ENCODE data around the gene NHLH2. TPM values are rescaled to one million over a fixed set of nuclear protein-coding genes. Genes with fewer than 3 reads are reported as not detected.

Gene NHLH2
- total and polyA plus RNA-seq, 5 donors from 2014 or later: not detected

GRCh38 chr1:115874904-115875303, 34.0 kb upstream of the NHLH2 start:
- Histone ChIP-seq H3K27ac (ENCODE audit: insufficient read depth, low read length, poor library complexity, severe bottlenecking) (no peak overlapping the region), H3K27me3 (ENCODE audit: control insufficient read depth, insufficient read depth, low read length) (peaks cover 6% of the 10 kb centered on the region), H3K9me3 (ENCODE audit: control insufficient read depth in 2 of 2, low read length in 2 of 2) (no peaks in the 10 kb centered on the region), H3K4me3 (ENCODE audit: low read depth, low read length) (no peak overlapping the region), H3K4me1 (ENCODE audit: control insufficient read depth, insufficient read depth, low read length, poor library complexity, severe bottlenecking) (no peaks in the 10 kb centered on the region), H3K36me3 (ENCODE audit: control insufficient read depth, insufficient read depth, low read length) (no peaks in the 10 kb centered on the region)
- H3K27ac Mint-ChIP-seq: no peak overlapping the region
- no peak overlapping the region for H3K4me3 Mint-ChIP-seq
- no peaks in the 10 kb centered on the region for H3K9me3 Mint-ChIP-seq
- H3K27me3 Mint-ChIP-seq: peaks cover 18% of the 10 kb centered on the region
- DNase-seq: no peak
- H3K36me3 Mint-ChIP-seq: no peaks in the 10 kb centered on the region
- ATAC-seq (ENCODE audit: low read depth in 2 of 2): no peak
- H3K4me1 Mint-ChIP-seq: no peaks in the 10 kb centered on the region

GRCh38 chr1:115874497-115874896, 33.6 kb upstream of the NHLH2 start:
- no peak overlapping the region for H3K27ac ChIP-seq (ENCODE audit: insufficient read depth, low read length, poor library complexity, severe bottlenecking)
- ATAC-seq (ENCODE audit: low read depth in 2 of 2) (no peak), DNase-seq (no peak)
- H3K36me3 ChIP-seq (ENCODE audit: control insufficient read depth, insufficient read depth, low read length): no peaks in the 10 kb centered on the region
- Mint-ChIP-seq H3K27ac (no peak overlapping the region), H3K36me3 (no peaks in the 10 kb centered on the region), H3K27me3 (peaks cover 18% of the 10 kb centered on the region), H3K4me3 (no peak overlapping the region), H3K4me1 (no peaks in the 10 kb centered on the region), H3K9me3 (no peaks in the 10 kb centered on the region)
- no peaks in the 10 kb centered on the region for H3K9me3 ChIP-seq (ENCODE audit: control insufficient read depth in 2 of 2, low read length in 2 of 2)
- H3K4me1 ChIP-seq (ENCODE audit: control insufficient read depth, insufficient read depth, low read length, poor library complexity, severe bottlenecking): no peaks in the 10 kb centered on the region
- peaks cover 6% of the 10 kb centered on the region for H3K27me3 ChIP-seq (ENCODE audit: control insufficient read depth, insufficient read depth, low read length)
- no peak overlapping the region for H3K4me3 ChIP-seq (ENCODE audit: low read depth, low read length)

- no peak for ATAC-seq (ENCODE audit: low read depth in 2 of 2)
- Mint-ChIP-seq H3K9me3 (peaks cover 0 to 2% (median 0%) of the 10 kb centered on the region in 7 donors), H3K36me3 (no peaks in the 10 kb centered on the region), H3K27me3 (peaks cover 12% of the 10 kb centered on the region), H3K27ac (no peak overlapping the region), H3K4me3 (no peak overlapping the region), H3K4me1 (no peaks in the 10 kb centered on the region)
- H3K27me3 ChIP-seq (ENCODE audit: control insufficient read depth, insufficient read depth, low read length): peaks cover 4% of the 10 kb centered on the region
- no peak for DNase-seq
- no peaks in the 10 kb centered on the region for H3K36me3 ChIP-seq (ENCODE audit: control insufficient read depth, insufficient read depth, low read length)
- no peak overlapping the region for H3K27ac ChIP-seq (ENCODE audit: insufficient read depth, low read length, poor library complexity, severe bottlenecking)
- H3K9me3 ChIP-seq (ENCODE audit: control insufficient read depth in 2 of 2, low read length in 2 of 2): no peaks in the 10 kb centered on the region
- H3K4me3 ChIP-seq (ENCODE audit: low read depth, low read length): no peak overlapping the region
- H3K4me1 ChIP-seq (ENCODE audit: control insufficient read depth, insufficient read depth, low read length, poor library complexity, severe bottlenecking): no peaks in the 10 kb centered on the region
Measured at GRCh38 chr1:115873184-115873583, 32.3 kb upstream of the NHLH2 start.

GRCh38 chr1:115869064-115869463, 28.1 kb upstream of the NHLH2 start:
- Histone ChIP-seq H3K4me3 (ENCODE audit: low read depth, low read length) (no peak overlapping the region), H3K9me3 (ENCODE audit: control insufficient read depth in 2 of 2, low read length in 2 of 2) (no peaks in the 10 kb centered on the region), H3K36me3 (ENCODE audit: control insufficient read depth, insufficient read depth, low read length) (no peaks in the 10 kb centered on the region), H3K4me1 (ENCODE audit: control insufficient read depth, insufficient read depth, low read length, poor library complexity, severe bottlenecking) (no peaks in the 10 kb centered on the region), H3K27ac (ENCODE audit: insufficient read depth, low read length, poor library complexity, severe bottlenecking) (no peak overlapping the region), H3K27me3 (ENCODE audit: control insufficient read depth, insufficient read depth, low read length) (peaks cover 4% of the 10 kb centered on the region)
- H3K27ac Mint-ChIP-seq: no peak overlapping the region
- peaks cover 0 to 4% (median 0%) of the 10 kb centered on the region in 7 donors for H3K9me3 Mint-ChIP-seq
- ATAC-seq (ENCODE audit: low read depth in 2 of 2): no peak
- H3K4me1 Mint-ChIP-seq: no peaks in the 10 kb centered on the region
- no peaks in the 10 kb centered on the region for H3K36me3 Mint-ChIP-seq
- no peak overlapping the region for H3K4me3 Mint-ChIP-seq
- DNase-seq: no peak
- H3K27me3 Mint-ChIP-seq: peaks cover 16% of the 10 kb centered on the region

GRCh38 chr1:115867216-115867615, 26.3 kb upstream of the NHLH2 start:
- Histone ChIP-seq H3K4me3 (ENCODE audit: low read depth, low read length) (no peak overlapping the region), H3K36me3 (ENCODE audit: control insufficient read depth, insufficient read depth, low read length) (no peaks in the 10 kb centered on the region), H3K4me1 (ENCODE audit: control insufficient read depth, insufficient read depth, low read length, poor library complexity, severe bottlenecking) (no peaks in the 10 kb centered on the region), H3K9me3 (ENCODE audit: control insufficient read depth in 2 of 2, low read length in 2 of 2) (no peaks in the 10 kb centered on the region), H3K27me3 (ENCODE audit: control insufficient read depth, insufficient read depth, low read length) (peaks cover 6% of the 10 kb centered on the region), H3K27ac (ENCODE audit: insufficient read depth, low read length, poor library complexity, severe bottlenecking) (no peak overlapping the region)
- Mint-ChIP-seq H3K36me3 (no peaks in the 10 kb centered on the region), H3K4me1 (no peaks in the 10 kb centered on the region), H3K27ac (no peak overlapping the region), H3K27me3 (peaks cover 15% of the 10 kb centered on the region), H3K4me3 (no peak overlapping the region), H3K9me3 (peaks cover 0 to 4% (median 0%) of the 10 kb centered on the region in 7 donors)
- ATAC-seq (ENCODE audit: low read depth in 2 of 2) (no peak), DNase-seq (no peak)

GRCh38 chr1:115865704-115866380, 24.9 kb upstream of the NHLH2 start:
- Mint-ChIP-seq H3K4me3 (no peak overlapping the region), H3K4me1 (no peaks in the 10 kb centered on the region), H3K9me3 (peaks cover 0 to 4% (median 0%) of the 10 kb centered on the region in 7 donors), H3K27me3 (peaks cover 15% of the 10 kb centered on the region), H3K36me3 (no peaks in the 10 kb centered on the region), H3K27ac (no peak overlapping the region)
- ATAC-seq (ENCODE audit: low read depth in 2 of 2) (no peak), DNase-seq (no peak)
- Histone ChIP-seq H3K4me3 (ENCODE audit: low read depth, low read length) (no peak overlapping the region), H3K9me3 (ENCODE audit: control insufficient read depth in 2 of 2, low read length in 2 of 2) (no peaks in the 10 kb centered on the region), H3K36me3 (ENCODE audit: control insufficient read depth, insufficient read depth, low read length) (no peaks in the 10 kb centered on the region), H3K27me3 (ENCODE audit: control insufficient read depth, insufficient read depth, low read length) (peaks cover 3% of the 10 kb centered on the region), H3K27ac (ENCODE audit: insufficient read depth, low read length, poor library complexity, severe bottlenecking) (no peak overlapping the region), H3K4me1 (ENCODE audit: control insufficient read depth, insufficient read depth, low read length, poor library complexity, severe bottlenecking) (no peaks in the 10 kb centered on the region)

GRCh38 chr1:115862403-115862802, 21.5 kb upstream of the NHLH2 start:
- Histone ChIP-seq H3K36me3 (ENCODE audit: control insufficient read depth, insufficient read depth, low read length) (no peaks in the 10 kb centered on the region), H3K4me1 (ENCODE audit: control insufficient read depth, insufficient read depth, low read length, poor library complexity, severe bottlenecking) (no peaks in the 10 kb centered on the region), H3K4me3 (ENCODE audit: low read depth, low read length) (no peak overlapping the region), H3K27ac (ENCODE audit: insufficient read depth, low read length, poor library complexity, severe bottlenecking) (no peak overlapping the region), H3K9me3 (ENCODE audit: control insufficient read depth in 2 of 2, low read length in 2 of 2) (no peaks in the 10 kb centered on the region), H3K27me3 (ENCODE audit: control insufficient read depth, insufficient read depth, low read length) (peaks cover 2% of the 10 kb centered on the region)
- H3K27ac Mint-ChIP-seq: no peak overlapping the region
- H3K27me3 Mint-ChIP-seq: peaks cover 8% of the 10 kb centered on the region
- no peaks in the 10 kb centered on the region for H3K36me3 Mint-ChIP-seq
- no peak overlapping the region for H3K4me3 Mint-ChIP-seq
- H3K9me3 Mint-ChIP-seq: peaks cover 0 to 3% (median 0%) of the 10 kb centered on the region in 7 donors
- DNase-seq (no peak), ATAC-seq (ENCODE audit: low read depth in 2 of 2) (no peak)
- H3K4me1 Mint-ChIP-seq: no peaks in the 10 kb centered on the region

GRCh38 chr1:115854005-115854404, 13.1 kb upstream of the NHLH2 start:
- H3K9me3 Mint-ChIP-seq: peaks cover 0 to 12% (median 3%) of the 10 kb centered on the region in 7 donors
- Histone ChIP-seq H3K36me3 (ENCODE audit: control insufficient read depth, insufficient read depth, low read length) (no peaks in the 10 kb centered on the region), H3K27me3 (ENCODE audit: control insufficient read depth, insufficient read depth, low read length) (peaks cover 2% of the 10 kb centered on the region), H3K4me1 (ENCODE audit: control insufficient read depth, insufficient read depth, low read length, poor library complexity, severe bottlenecking) (no peaks in the 10 kb centered on the region), H3K27ac (ENCODE audit: insufficient read depth, low read length, poor library complexity, severe bottlenecking) (no peak overlapping the region), H3K4me3 (ENCODE audit: low read depth, low read length) (no peak overlapping the region), H3K9me3 (ENCODE audit: control insufficient read depth in 2 of 2, low read length in 2 of 2) (no peaks in the 10 kb centered on the region)
- H3K4me3 Mint-ChIP-seq: no peak overlapping the region
- no peak overlapping the region for H3K27ac Mint-ChIP-seq
- no peaks in the 10 kb centered on the region for H3K36me3 Mint-ChIP-seq
- DNase-seq (no peak), ATAC-seq (ENCODE audit: low read depth in 2 of 2) (no peak)
- H3K27me3 Mint-ChIP-seq: peaks cover 15% of the 10 kb centered on the region
- H3K4me1 Mint-ChIP-seq: no peaks in the 10 kb centered on the region
